Fibroblast of pulmonary artery (primary cell): ENCODE results near the gene ARID1A.

Experiments used
- DNase-seq: peaks from one replicate; pipeline ENCODE4 v3.0.0-alpha.2; 2010; ENCODE audit warnings: low read depth
- H3K4me3 ChIP-seq: replicated peaks from 2 replicates; pipeline ENCODE4 v1.5.1; 2011; ENCODE audit warnings: low read depth, mild to moderate bottlenecking, control low read depth, low read length, moderate library complexity
- TF ChIP-seq, protein P1 (sequence below): IDR thresholded peaks from 2 replicates; pipeline ENCODE4 v1.5.1; 2011; ENCODE audit warnings: mild to moderate bottlenecking, control low read depth, low read length, inconsistent platforms; ENCODE audit errors: missing control alignments

ARID1A gene

GRCh38 chr1:26693599-26694572 lies 1.9 kb upstream of the ARID1A start:
- TF ChIP-seq, protein P1, sequence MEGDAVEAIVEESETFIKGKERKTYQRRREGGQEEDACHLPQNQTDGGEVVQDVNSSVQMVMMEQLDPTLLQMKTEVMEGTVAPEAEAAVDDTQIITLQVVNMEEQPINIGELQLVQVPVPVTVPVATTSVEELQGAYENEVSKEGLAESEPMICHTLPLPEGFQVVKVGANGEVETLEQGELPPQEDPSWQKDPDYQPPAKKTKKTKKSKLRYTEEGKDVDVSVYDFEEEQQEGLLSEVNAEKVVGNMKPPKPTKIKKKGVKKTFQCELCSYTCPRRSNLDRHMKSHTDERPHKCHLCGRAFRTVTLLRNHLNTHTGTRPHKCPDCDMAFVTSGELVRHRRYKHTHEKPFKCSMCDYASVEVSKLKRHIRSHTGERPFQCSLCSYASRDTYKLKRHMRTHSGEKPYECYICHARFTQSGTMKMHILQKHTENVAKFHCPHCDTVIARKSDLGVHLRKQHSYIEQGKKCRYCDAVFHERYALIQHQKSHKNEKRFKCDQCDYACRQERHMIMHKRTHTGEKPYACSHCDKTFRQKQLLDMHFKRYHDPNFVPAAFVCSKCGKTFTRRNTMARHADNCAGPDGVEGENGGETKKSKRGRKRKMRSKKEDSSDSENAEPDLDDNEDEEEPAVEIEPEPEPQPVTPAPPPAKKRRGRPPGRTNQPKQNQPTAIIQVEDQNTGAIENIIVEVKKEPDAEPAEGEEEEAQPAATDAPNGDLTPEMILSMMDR: no peak
- DNase-seq: no peak
- H3K4me3 ChIP-seq: peak overlapping the region; percentile 70

DNA sequence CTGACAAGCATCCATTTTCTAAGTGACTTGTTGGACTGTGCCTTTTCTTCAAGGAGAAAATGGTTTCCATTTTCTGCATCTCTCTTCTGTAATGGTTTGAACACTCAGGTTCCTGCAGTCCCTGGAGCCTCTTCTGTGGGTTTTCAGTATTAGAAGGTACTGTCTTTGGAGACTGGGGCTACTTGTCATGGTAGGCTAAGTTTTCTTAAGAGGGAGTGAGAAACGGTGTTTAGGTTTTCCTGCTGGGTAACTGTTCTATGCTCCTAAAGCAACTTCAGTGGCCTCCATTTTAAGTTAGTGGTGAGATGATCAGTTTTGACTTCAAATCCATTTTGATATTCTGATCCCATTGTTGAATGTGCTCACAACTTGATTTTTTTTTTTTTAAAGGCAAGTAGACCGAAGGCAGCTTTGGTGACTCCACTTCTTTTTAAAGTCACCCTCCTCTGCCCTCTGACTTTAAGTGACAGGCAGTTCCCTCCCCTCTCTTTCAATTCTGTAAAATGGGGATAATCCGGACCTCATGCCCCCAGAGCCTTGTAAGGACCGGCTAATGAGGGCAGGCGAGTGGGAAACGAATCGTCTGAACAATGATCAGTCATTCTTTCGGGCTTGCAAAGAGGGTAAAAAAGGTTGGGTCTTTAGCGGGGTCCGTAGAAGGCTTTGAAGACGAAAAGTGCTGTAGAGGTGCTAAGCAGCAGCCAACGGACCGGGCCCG lies 1.0 kb upstream of the ARID1A start:
- no peak for DNase-seq
- TF ChIP-seq, protein P1: no peak

DNA sequence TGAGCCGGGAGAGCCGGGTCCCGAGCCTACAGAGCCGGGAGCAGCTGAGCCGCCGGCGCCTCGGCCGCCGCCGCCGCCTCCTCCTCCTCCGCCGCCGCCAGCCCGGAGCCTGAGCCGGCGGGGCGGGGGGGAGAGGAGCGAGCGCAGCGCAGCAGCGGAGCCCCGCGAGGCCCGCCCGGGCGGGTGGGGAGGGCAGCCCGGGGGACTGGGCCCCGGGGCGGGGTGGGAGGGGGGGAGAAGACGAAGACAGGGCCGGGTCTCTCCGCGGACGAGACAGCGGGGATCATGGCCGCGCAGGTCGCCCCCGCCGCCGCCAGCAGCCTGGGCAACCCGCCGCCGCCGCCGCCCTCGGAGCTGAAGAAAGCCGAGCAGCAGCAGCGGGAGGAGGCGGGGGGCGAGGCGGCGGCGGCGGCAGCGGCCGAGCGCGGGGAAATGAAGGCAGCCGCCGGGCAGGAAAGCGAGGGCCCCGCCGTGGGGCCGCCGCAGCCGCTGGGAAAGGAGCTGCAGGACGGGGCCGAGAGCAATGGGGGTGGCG lies 371 bp downstream of the ARID1A start:
- DNase-seq: no peak
- TF ChIP-seq, protein P1: no peak
- peak overlapping the region; percentile 74 for H3K4me3 ChIP-seq

More for the DNA sequence above, 1.0 kb upstream of the ARID1A start:
- H3K4me3 ChIP-seq: peak overlapping the region; percentile 74

- H3K4me3 ChIP-seq: peak overlapping the region; percentile 74
- TF ChIP-seq, protein P1: no peak
- no peak for DNase-seq
These were observed 1.0 kb downstream of the ARID1A start for GRCh38 chr1:26696654-26697430.

- peak overlapping the region; percentile 74 for H3K4me3 ChIP-seq
- TF ChIP-seq, protein P1: no peak
- DNase-seq: no peak
These were observed 1.7 kb downstream of the ARID1A start for GRCh38 chr1:26697431-26697977.
